IMR-90 (cell line): ENCODE measurements around the gene PIM3. TPM values are rescaled to one million over a fixed set of nuclear protein-coding genes. Genes with fewer than 3 reads are reported as not detected.
A peak's percentile ranks its signal among the peaks of the same experiment; 100 is the strongest.

Experiments used
- ATAC-seq: fragments of 200-7000 bp; cut with Tn5 transposase; 2 replicates; pipeline ENCODE4 v1.9.1; 2020; ENCODE audit warnings: low read depth, mild to moderate bottlenecking, moderate library complexity
- BruUV-seq: library from RNA; stranded (reverse); fragments of 400-500 nt; replicated peaks from 2 replicates; lab custom pipeline; 2021; lab: Mats Ljungman, UMichigan
- CTCF ChIA-PET: fragments of 300-600 bp; formaldehyde crosslinking; extraction: SDS; loops from one replicate; lab custom pipeline; 2021; ENCODE audit warnings: antibody characterized with exemption; lab: Yijun Ruan, JAX
- POLR2A ChIA-PET: fragments of 300-600 bp; sonication (Branson Sonifier 250); formaldehyde crosslinking; loops from one replicate; lab custom pipeline; 2022; ENCODE audit warnings: antibody characterized with exemption; ENCODE audit not compliant: unreplicated experiment; lab: Charles Lee
- DNase-seq: peaks from one replicate; pipeline ENCODE4 v3.0.0; 2013
- H2AFZ ChIP-seq: replicated peaks from 2 replicates; pipeline ENCODE3; 2013; ENCODE audit warnings: low read length, mild to moderate bottlenecking; ENCODE audit not compliant: poor library complexity
- H2AK5ac ChIP-seq: 2 replicates; pipeline ENCODE4 v1.6.1; 2013; ENCODE audit warnings: low read depth, low read length, inconsistent platforms
- H2AK9ac ChIP-seq: replicated peaks from 2 replicates; pipeline ENCODE3; 2013; ENCODE audit warnings: mild to moderate bottlenecking, low read depth, low read length, moderate library complexity; ENCODE audit not compliant: poor library complexity
- H2BK120ac ChIP-seq: 2 replicates; pipeline ENCODE4 v1.6.1; 2013; ENCODE audit warnings: low read depth, low read length, inconsistent platforms
- H2BK15ac ChIP-seq: 3 replicates; pipeline ENCODE4 v1.6.1; 2013; ENCODE audit warnings: low read depth, low read length, inconsistent platforms
- H2BK20ac ChIP-seq: 2 replicates; pipeline ENCODE4 v1.6.1; 2013; ENCODE audit warnings: low read depth, mild to moderate bottlenecking, inconsistent platforms, low read length, moderate library complexity
- H2BK5ac ChIP-seq: 2 replicates; pipeline ENCODE4 v1.6.1; 2013; ENCODE audit warnings: mild to moderate bottlenecking, low read depth, low read length, inconsistent platforms; ENCODE audit not compliant: poor library complexity, severe bottlenecking
- H3K14ac ChIP-seq: replicated peaks from 2 replicates; pipeline ENCODE4 v1.6.1; 2013; ENCODE audit warnings: low read depth, low read length, inconsistent platforms
- H3K18ac ChIP-seq: 2 replicates; pipeline ENCODE4 v1.6.1; 2013; ENCODE audit warnings: low read depth, low read length, control low read depth
- H3K23ac ChIP-seq: 2 replicates; pipeline ENCODE4 v1.6.1; 2013; ENCODE audit warnings: low read depth, low read length, inconsistent platforms
- H3K27ac ChIP-seq: 2 replicates; pipeline ENCODE4 v1.5.1; 2013; ENCODE audit warnings: mild to moderate bottlenecking, control low read depth, low read length; ENCODE audit not compliant: insufficient read depth
- H3K27me3 ChIP-seq: 2 replicates; pipeline ENCODE4 v1.6.1; 2013; ENCODE audit warnings: low read length; ENCODE audit not compliant: control insufficient read depth, insufficient read depth
- H3K36me3 ChIP-seq: 2 replicates; pipeline ENCODE4 v1.6.1; 2013; ENCODE audit warnings: low read length, mixed read lengths; ENCODE audit not compliant: control insufficient read depth, insufficient read depth
- H3K4ac ChIP-seq: 2 replicates; pipeline ENCODE4 v1.6.1; 2013; ENCODE audit warnings: low read depth, low read length, inconsistent platforms
- H3K4me1 ChIP-seq: 2 replicates; pipeline ENCODE4 v1.6.1; 2013; ENCODE audit warnings: low read length, mixed read lengths; ENCODE audit not compliant: control insufficient read depth, insufficient read depth
- H3K4me2 ChIP-seq: 2 replicates; pipeline ENCODE4 v1.6.1; 2013; ENCODE audit warnings: low read depth, mild to moderate bottlenecking, control low read depth, low read length, moderate library complexity
- H3K4me3 ChIP-seq: 2 replicates; pipeline ENCODE4 v1.5.1; 2013; ENCODE audit warnings: low read depth, mild to moderate bottlenecking, control low read depth, low read length, moderate library complexity; ENCODE audit not compliant: insufficient read depth
- H3K56ac ChIP-seq: 2 replicates; pipeline ENCODE4 v1.6.1; 2013; ENCODE audit warnings: low read length, inconsistent platforms; ENCODE audit not compliant: insufficient read depth; ENCODE audit errors: extremely low read depth
- H3K79me1 ChIP-seq, 2 experiments: 2 replicates each; pipeline ENCODE4 v1.6.1; 2013; ENCODE audit warnings: low read length in 2 of 2, inconsistent platforms in 1 of 2, low read depth in 1 of 2
- H3K9ac ChIP-seq: 2 replicates; pipeline ENCODE4 v1.6.1; 2013; ENCODE audit warnings: low read depth, low read length, control low read depth
- H3K9me1 ChIP-seq: 2 replicates; pipeline ENCODE4 v1.6.1; 2013; ENCODE audit warnings: low read length, inconsistent platforms; ENCODE audit not compliant: insufficient read depth
- H3K9me3 ChIP-seq: 2 replicates; pipeline ENCODE4 v1.6.1; 2013; ENCODE audit warnings: low read length; ENCODE audit not compliant: control insufficient read depth, insufficient read depth
- H4K20me1 ChIP-seq: 2 replicates; pipeline ENCODE4 v1.6.1; 2013; ENCODE audit warnings: low read length, inconsistent platforms; ENCODE audit not compliant: insufficient read depth
- H4K5ac ChIP-seq: 2 replicates; pipeline ENCODE4 v1.6.1; 2013; ENCODE audit warnings: mild to moderate bottlenecking, low read depth, low read length, control low read depth
- H4K8ac ChIP-seq, 2 experiments: 2 replicates each; pipeline ENCODE4 v1.6.1; 2013; ENCODE audit warnings: low read depth in 2 of 2, low read length in 2 of 2, control low read depth in 1 of 2, inconsistent platforms in 1 of 2
- H4K91ac ChIP-seq: 2 replicates; pipeline ENCODE4 v1.6.1; 2013; ENCODE audit warnings: low read depth, low read length, inconsistent platforms; ENCODE audit not compliant: insufficient read depth
- POLR2A ChIP-seq: IDR thresholded peaks from 2 replicates; pipeline ENCODE4 v1.6.1; 2012; ENCODE audit warnings: mild to moderate bottlenecking, low read depth, low read length
- RAD21 ChIP-seq: IDR thresholded peaks from 2 replicates; pipeline ENCODE4 v1.6.1; 2012; ENCODE audit warnings: low read length, improper control_type of control experiment
- RCOR1 ChIP-seq: IDR thresholded peaks from 2 replicates; pipeline ENCODE4 v1.6.1; 2012; ENCODE audit warnings: mild to moderate bottlenecking, low read length, improper control_type of control experiment; ENCODE audit not compliant: insufficient replicate concordance
- RFX5 ChIP-seq: IDR thresholded peaks from 2 replicates; pipeline ENCODE4 v1.8.0; 2012; ENCODE audit warnings: low read depth, mild to moderate bottlenecking, low read length, moderate library complexity
- WGBS, 2 experiments: methylation state at CpG; one replicate each; pipeline versions ENCODE4 v1.1.5 to v1.1.7; 2013; ENCODE audit warnings: missing lambda C conversion rate in 2 of 2; ENCODE audit not compliant: insufficient read length in 1 of 2; ENCODE audit errors: extremely low coverage in 2 of 2; 5-methylcytosine and 5-hydroxymethylcytosine counted together
- dilution Hi-C: fragments of 300-500 bp; cut with HindIII; formaldehyde crosslinking; loops from one replicate; pipeline ENCODE4 v1.14.3; 2018; ENCODE audit warnings: low sequenced_read_pairs; ENCODE audit not compliant: unreplicated experiment
- in situ Hi-C: fragments of 300-500 bp; cut with MboI; formaldehyde crosslinking; loops from 3 replicates; pipeline ENCODE4 v1.14.3; 2019; ENCODE audit warnings: low sequenced_read_pairs, inconsistent platforms, mixed read lengths
- intact Hi-C: fragments of 100-400 bp; cut with micrococcal nuclease; formaldehyde crosslinking; loops from 2 replicates; pipeline ENCODE4 v1.10.0; 2022
- polyA plus RNA-seq, 3 experiments: library from polyadenylated mRNA; depleted of rRNA; stranded (reverse); fragments of >200 nt; gene quantifications; 2 replicates each; pipeline ENCODE4 v1.2.3, GENCODE V29; 2012; ENCODE audit warnings: low replicate concordance in 1 of 3
- total RNA-seq: library from RNA; depleted of rRNA; stranded (reverse); fragments of >200 nt; gene quantifications from 2 replicates; pipeline ENCODE4 v1.2.3, GENCODE V29; 2012
- TF ChIP-seq, protein P1 (sequence below): fragments of 150-350 bp; IDR thresholded peaks from 2 replicates; pipeline ENCODE4 v1.6.1; 2017; ENCODE audit warnings: mild to moderate bottlenecking, antibody characterized with exemption, low read length, low read depth

PIM3 gene
- total and polyA plus RNA-seq, 2 of the 4 experiments (the other 2 are of a cell fraction), result 8.6 to 24.7 TPM

DNA sequence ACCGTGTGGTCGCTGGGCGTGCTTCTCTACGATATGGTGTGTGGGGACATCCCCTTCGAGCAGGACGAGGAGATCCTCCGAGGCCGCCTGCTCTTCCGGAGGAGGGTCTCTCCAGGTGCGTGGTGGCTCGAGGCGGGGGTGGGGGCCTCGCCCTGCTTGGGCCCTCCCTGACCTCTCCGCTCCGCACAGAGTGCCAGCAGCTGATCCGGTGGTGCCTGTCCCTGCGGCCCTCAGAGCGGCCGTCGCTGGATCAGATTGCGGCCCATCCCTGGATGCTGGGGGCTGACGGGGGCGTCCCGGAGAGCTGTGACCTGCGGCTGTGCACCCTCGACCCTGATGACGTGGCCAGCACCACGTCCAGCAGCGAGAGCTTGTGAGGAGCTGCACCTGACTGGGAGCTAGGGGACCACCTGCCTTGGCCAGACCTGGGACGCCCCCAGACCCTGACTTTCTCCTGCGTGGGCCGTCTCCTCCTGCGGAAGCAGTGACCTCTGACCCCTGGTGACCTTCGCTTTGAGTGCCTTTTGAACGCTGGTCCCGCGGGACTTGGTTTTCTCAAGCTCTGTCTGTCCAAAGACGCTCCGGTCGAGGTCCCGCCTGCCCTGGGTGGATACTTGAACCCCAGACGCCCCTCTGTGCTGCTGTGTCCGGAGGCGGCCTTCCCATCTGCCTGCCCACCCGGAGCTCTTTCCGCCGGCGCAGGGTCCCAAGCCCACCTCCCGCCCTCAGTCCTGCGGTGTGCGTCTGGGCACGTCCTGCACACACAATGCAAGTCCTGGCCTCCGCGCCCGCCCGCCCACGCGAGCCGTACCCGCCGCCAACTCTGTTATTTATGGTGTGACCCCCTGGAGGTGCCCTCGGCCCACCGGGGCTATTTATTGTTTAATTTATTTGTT, 2.4 kb downstream of the PIM3 start (continued):
- TF ChIP-seq, protein P1, sequence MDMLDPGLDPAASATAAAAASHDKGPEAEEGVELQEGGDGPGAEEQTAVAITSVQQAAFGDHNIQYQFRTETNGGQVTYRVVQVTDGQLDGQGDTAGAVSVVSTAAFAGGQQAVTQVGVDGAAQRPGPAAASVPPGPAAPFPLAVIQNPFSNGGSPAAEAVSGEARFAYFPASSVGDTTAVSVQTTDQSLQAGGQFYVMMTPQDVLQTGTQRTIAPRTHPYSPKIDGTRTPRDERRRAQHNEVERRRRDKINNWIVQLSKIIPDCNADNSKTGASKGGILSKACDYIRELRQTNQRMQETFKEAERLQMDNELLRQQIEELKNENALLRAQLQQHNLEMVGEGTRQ, result no peak

DNA sequence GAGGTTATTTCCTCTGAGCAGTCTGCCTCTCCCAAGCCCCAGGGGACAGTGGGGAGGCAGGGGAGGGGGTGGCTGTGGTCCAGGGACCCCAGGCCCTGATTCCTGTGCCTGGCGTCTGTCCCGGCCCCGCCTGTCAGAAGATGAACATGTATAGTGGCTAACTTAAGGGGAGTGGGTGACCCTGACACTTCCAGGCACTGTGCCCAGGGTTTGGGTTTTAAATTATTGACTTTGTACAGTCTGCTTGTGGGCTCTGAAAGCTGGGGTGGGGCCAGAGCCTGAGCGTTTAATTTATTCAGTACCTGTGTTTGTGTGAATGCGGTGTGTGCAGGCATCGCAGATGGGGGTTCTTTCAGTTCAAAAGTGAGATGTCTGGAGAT, 3.1 kb downstream of the PIM3 start:
- no peak overlapping the region for H3K4ac ChIP-seq
- H3K27me3 ChIP-seq, result no peaks in the 10 kb centered on the region
- H3K4me3 ChIP-seq, result no peak overlapping the region
- no peak overlapping the region for H2AFZ ChIP-seq
- H2BK20ac ChIP-seq, result no peak overlapping the region
- H2BK5ac ChIP-seq, result no peak overlapping the region
- TF ChIP-seq RAD21 (no peak), RCOR1 (no peak), POLR2A (no peak), RFX5 (no peak)
- H3K9ac ChIP-seq, result 0 out of 2 replicates have a peak overlapping the region, but pooled peaks have one; percentile 8
- H3K9me3 ChIP-seq, result no peaks in the 10 kb centered on the region
- H3K4me1 ChIP-seq, result peaks cover 40% of the 10 kb centered on the region
- no peak overlapping the region for H2BK15ac ChIP-seq
- DNase-seq (no peak), ATAC-seq (no peak)
- intact Hi-C loops, result no loop called here
- H2AK5ac ChIP-seq, result no peak overlapping the region
- H4K5ac ChIP-seq, result no peak overlapping the region
- H3K27ac ChIP-seq, result peak overlapping the region; percentile 5; the same call in 1 of the 2 replicates
- POLR2A ChIA-PET, result no interaction called here
- dilution Hi-C loops, result no loop called here
- H3K23ac ChIP-seq, result no peak overlapping the region
- peaks cover 6% of the 10 kb centered on the region; the same call in 1 of the 2 replicates for H3K9me1 ChIP-seq
- WGBS, 2 experiments, result no CpG with 5 or more reads among the region's 6 CpGs
- H2AK9ac ChIP-seq, result peak overlapping the region; percentile 11
- H3K56ac ChIP-seq, result no peak overlapping the region
- H3K4me2 ChIP-seq, result peak overlapping the region; percentile 38; the same call in 1 of the 2 replicates
- H2BK120ac ChIP-seq, result no peak overlapping the region
- CTCF ChIA-PET, result no interaction called here
- no peak overlapping the region for H3K14ac ChIP-seq
- peaks cover 16 to 54% of the 10 kb centered on the region in 2 experiments for H3K79me1 ChIP-seq
- no peak overlapping the region for H4K91ac ChIP-seq
- no peak overlapping the region; a peak in 2 of 4 replicates for H4K8ac ChIP-seq
- in situ Hi-C loops, result no loop called here
- H3K18ac ChIP-seq, result no peak overlapping the region
- no TSS peak for BruUV-seq
- peaks cover 37% of the 10 kb centered on the region for H4K20me1 ChIP-seq
- peaks cover 30% of the 10 kb centered on the region for H3K36me3 ChIP-seq
